Right lobe of liver (tissue), 4 donors: ENCODE data around the gene GNB1L.

Source experiments
- CTCF ChIP-seq, 4 donors: fragments of 200-600 bp in 3 of 4; fragments of 450-650 bp in 1 of 4; IDR thresholded peaks; one replicate each; pipeline versions ENCODE4 v1.5.1 to v1.8.0; 2016 to 2022; ENCODE audit warnings: antibody characterized with exemption in 4 of 4, mild to moderate bottlenecking in 2 of 4
- POLR2A ChIP-seq: fragments of 450-650 bp; IDR thresholded peaks from one replicate; pipeline ENCODE4 v1.6.1; 2017; ENCODE audit warnings: antibody characterized with exemption, mild to moderate bottlenecking
- donor health status: DM: no; HTN: no; CAD: no.
- donor health status: DM: no; HTN: no; CAD: no.
- donor health status: DM: no; HTN: yes; CAD: no.

GRCh38 chr22:19857382-19857781, 2.7 kb upstream of the GNB1L start:
- no peak for TF ChIP-seq CTCF (IDR thresholded peaks at IDR 0.05)
- no peak for TF ChIP-seq POLR2A
